Smooth muscle cell (in vitro differentiated cells): ENCODE results near the gene CCL19. TPM values are rescaled to one million over a fixed set of nuclear protein-coding genes. Genes with fewer than 3 reads are reported as not detected.

Experiments used
- DNase-seq: peaks from one replicate; lab custom pipeline; 2025; ENCODE audit not compliant: unreplicated experiment; lab: John Stamatoyannopoulos, UW
- H2AFZ ChIP-seq: fragments of 200-600 bp; sonication (generic); 2 replicates; pipeline ENCODE4 v1.6.0; 2016; ENCODE audit warnings: antibody characterized with exemption, low read depth, mild to moderate bottlenecking
- H3F3A ChIP-seq: fragments of 200-600 bp; sonication (generic); 2 replicates; pipeline ENCODE4 v1.6.0; 2017; ENCODE audit warnings: antibody characterized with exemption, low read depth
- H3K27ac ChIP-seq: fragments of 200-600 bp; sonication (generic); 2 replicates; pipeline ENCODE4 v1.5.1; 2016; ENCODE audit warnings: low read depth, mild to moderate bottlenecking
- H3K27me3 ChIP-seq: fragments of 200-600 bp; sonication (generic); 2 replicates; pipeline ENCODE4 v1.6.1; 2016; ENCODE audit warnings: low read depth, mild to moderate bottlenecking
- H3K36me3 ChIP-seq: fragments of 200-600 bp; sonication (generic); 2 replicates; pipeline ENCODE4 v1.5.1; 2016; ENCODE audit warnings: low read depth
- H3K4me1 ChIP-seq: fragments of 200-600 bp; sonication (generic); 2 replicates; pipeline ENCODE4 v1.5.1; 2016; ENCODE audit warnings: low read depth
- H3K4me2 ChIP-seq: fragments of 200-600 bp; sonication (generic); 2 replicates; pipeline ENCODE4 v1.6.0; 2016; ENCODE audit warnings: mild to moderate bottlenecking
- H3K4me3 ChIP-seq: fragments of 200-600 bp; sonication (generic); 2 replicates; pipeline ENCODE4 v1.5.1; 2016; ENCODE audit warnings: mild to moderate bottlenecking
- H3K79me2 ChIP-seq: fragments of 200-600 bp; sonication (generic); 2 replicates; pipeline ENCODE4 v1.6.0; 2016; ENCODE audit warnings: low read depth, mild to moderate bottlenecking
- H3K9ac ChIP-seq: fragments of 200-600 bp; sonication (generic); 2 replicates; pipeline ENCODE4 v1.6.0; 2016; ENCODE audit warnings: low read depth
- H3K9me3 ChIP-seq: fragments of 200-600 bp; sonication (generic); replicated peaks from 2 replicates; pipeline ENCODE4 v1.5.1; 2016; ENCODE audit warnings: low read depth
- H4K20me1 ChIP-seq: fragments of 200-600 bp; sonication (generic); 2 replicates; pipeline ENCODE4 v1.6.0; 2016; ENCODE audit warnings: low read depth
- WGBS: methylation state at CpG from one replicate; pipeline ENCODE4 v1.1.7; 2016; ENCODE audit warnings: low lambda C conversion rate; 5-methylcytosine and 5-hydroxymethylcytosine counted together
- polyA plus RNA-seq: library from polyadenylated mRNA; unstranded; fragments of >200 nt; fragmentation: Nextera tagmentation; extraction: Ambion mirVana; gene quantifications from 2 replicates; pipeline ENCODE4 v1.2.1, GENCODE V29; 2016
- total RNA-seq: library from RNA; depleted of rRNA; stranded (reverse); fragments of >200 nt; gene quantifications from 2 replicates; pipeline ENCODE4 v1.2.3, GENCODE V29; 2014
- TF ChIP-seq, protein P1 (sequence below): fragments of 200-600 bp; sonication (generic); IDR thresholded peaks from 2 replicates; pipeline ENCODE4 v1.5.1; 2017; ENCODE audit warnings: borderline replicate concordance, mild to moderate bottlenecking, antibody characterized with exemption; ENCODE audit not compliant: insufficient read depth, poor library complexity, severe bottlenecking

Gene CCL19
- total and polyA plus RNA-seq, 2 experiments from 2014 or later = not detected

DNA sequence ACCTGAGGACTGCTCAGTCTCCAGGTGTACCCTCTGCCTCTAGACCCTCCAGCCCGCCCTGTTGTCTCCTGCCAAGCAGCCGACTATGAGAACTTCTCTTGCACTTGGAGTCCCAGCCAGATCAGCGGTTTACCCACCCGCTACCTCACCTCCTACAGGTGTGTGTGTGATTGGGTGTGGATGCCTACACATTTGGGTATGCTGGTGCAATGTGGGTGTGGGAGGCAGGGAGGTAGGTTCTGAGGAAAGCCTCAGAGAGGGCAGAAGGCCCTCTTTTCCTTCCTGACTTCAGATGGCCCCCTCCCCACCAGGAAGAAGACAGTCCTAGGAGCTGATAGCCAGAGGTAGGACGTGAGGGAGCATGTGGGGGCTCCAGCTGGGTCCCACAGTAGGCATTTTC, 34.1 kb downstream of the CCL19 start:
- Histone ChIP-seq H2AFZ (no peak overlapping the region), H3K27ac (no peak overlapping the region), H3K36me3 (no peaks in the 10 kb centered on the region), H3K4me3 (no peak overlapping the region), H3K9me3 (no peaks in the 10 kb centered on the region), H3F3A (peaks cover 7% of the 10 kb centered on the region), H3K27me3 (no peaks in the 10 kb centered on the region), H3K4me2 (no peak overlapping the region), H3K9ac (no peak overlapping the region), H4K20me1 (no peaks in the 10 kb centered on the region), H3K79me2 (no peaks in the 10 kb centered on the region), H3K4me1 (peaks cover 19% of the 10 kb centered on the region)
- TF ChIP-seq, protein P1, sequence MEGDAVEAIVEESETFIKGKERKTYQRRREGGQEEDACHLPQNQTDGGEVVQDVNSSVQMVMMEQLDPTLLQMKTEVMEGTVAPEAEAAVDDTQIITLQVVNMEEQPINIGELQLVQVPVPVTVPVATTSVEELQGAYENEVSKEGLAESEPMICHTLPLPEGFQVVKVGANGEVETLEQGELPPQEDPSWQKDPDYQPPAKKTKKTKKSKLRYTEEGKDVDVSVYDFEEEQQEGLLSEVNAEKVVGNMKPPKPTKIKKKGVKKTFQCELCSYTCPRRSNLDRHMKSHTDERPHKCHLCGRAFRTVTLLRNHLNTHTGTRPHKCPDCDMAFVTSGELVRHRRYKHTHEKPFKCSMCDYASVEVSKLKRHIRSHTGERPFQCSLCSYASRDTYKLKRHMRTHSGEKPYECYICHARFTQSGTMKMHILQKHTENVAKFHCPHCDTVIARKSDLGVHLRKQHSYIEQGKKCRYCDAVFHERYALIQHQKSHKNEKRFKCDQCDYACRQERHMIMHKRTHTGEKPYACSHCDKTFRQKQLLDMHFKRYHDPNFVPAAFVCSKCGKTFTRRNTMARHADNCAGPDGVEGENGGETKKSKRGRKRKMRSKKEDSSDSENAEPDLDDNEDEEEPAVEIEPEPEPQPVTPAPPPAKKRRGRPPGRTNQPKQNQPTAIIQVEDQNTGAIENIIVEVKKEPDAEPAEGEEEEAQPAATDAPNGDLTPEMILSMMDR = no peak
- DNase-seq = no peak
- WGBS = 94% methylated on average over 5 of the region's 5 CpGs

DNA sequence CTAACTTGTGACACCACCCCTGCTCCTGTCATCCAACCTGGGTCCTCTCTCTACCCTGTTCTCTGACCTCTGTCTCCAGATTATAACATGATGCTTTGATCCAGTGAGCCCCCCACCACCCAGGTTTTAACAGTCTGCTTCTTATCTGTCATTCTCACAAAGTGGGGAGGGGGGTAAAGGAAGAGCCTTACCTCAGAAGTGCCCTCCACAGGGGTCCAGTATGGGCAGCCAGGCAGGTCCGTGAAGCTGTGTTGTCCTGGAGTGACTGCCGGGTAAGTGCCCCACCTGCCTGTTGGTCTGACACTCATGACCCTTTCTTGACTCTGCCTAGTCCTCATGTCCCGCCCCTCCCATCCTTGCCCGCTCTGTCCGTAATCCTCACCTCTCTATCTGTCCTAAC, 35.7 kb downstream of the CCL19 start:
- no peak overlapping the region for H3K4me2 ChIP-seq
- no peak overlapping the region for H3K27ac ChIP-seq
- no peaks in the 10 kb centered on the region for H3K27me3 ChIP-seq
- 72% methylated on average over 5 of the region's 5 CpGs for WGBS
- peaks cover 19% of the 10 kb centered on the region for H3K4me1 ChIP-seq
- H3K9me3 ChIP-seq = no peaks in the 10 kb centered on the region
- no peak overlapping the region for H3K4me3 ChIP-seq
- H3K79me2 ChIP-seq = no peaks in the 10 kb centered on the region
- TF ChIP-seq, protein P1 = no peak
- peaks cover 17% of the 10 kb centered on the region for H3F3A ChIP-seq
- H2AFZ ChIP-seq = no peak overlapping the region
- no peak overlapping the region for H3K9ac ChIP-seq
- H3K36me3 ChIP-seq = no peaks in the 10 kb centered on the region
- H4K20me1 ChIP-seq = no peaks in the 10 kb centered on the region
- no peak for DNase-seq

DNA sequence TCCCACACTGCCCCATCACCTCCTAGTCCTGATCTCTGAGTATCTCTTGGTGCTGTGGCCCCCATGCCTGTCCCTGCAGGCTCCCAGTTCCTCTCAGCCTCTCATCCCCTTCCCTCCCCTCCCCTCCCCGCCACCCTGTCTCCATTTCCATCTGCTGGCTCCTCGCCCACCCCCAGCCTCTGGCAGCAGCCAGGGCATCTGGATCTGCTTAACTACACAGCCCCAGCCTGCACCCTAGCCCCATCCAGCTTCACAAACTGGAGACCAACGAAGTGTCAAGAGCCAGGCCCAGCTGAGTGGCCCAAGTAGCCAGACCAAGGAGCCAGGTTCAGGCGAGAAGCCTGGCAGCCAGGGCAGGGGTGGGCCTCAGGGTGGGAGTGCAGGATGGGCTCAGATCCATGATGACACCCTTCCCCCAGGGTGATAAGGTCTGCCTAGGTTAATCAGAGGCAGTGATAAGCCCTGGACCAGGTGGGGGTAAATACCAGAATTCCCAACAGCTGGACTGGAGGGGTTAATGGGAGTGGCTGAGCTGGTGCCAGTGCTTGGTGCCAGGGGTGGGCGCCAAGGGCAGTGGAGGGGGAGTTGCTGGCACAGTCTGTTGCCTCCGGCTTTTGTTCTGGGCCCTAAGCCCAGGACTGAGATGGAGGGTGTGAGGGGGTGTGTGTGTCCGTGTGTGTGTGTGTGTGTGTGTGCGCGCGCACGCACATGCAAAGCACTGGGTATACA, 36.6 kb downstream of the CCL19 start:
- TF ChIP-seq, protein P1 = no peak
- Histone ChIP-seq H3K9me3 (no peaks in the 10 kb centered on the region), H3K79me2 (no peaks in the 10 kb centered on the region), H3K27ac (no peak overlapping the region), H3K4me1 (peaks cover 19% of the 10 kb centered on the region), H3K36me3 (no peaks in the 10 kb centered on the region), H3F3A (peaks cover 17% of the 10 kb centered on the region), H3K4me2 (peak overlapping the region; percentile 86), H3K27me3 (no peaks in the 10 kb centered on the region), H3K4me3 (peak overlapping the region; percentile 48), H4K20me1 (no peaks in the 10 kb centered on the region), H3K9ac (no peak overlapping the region), H2AFZ (no peak overlapping the region)
- DNase-seq = no peak
- 80% methylated on average over 9 of the region's 11 CpGs for WGBS
